Lung (tissue), 12 donors: Measurements from ENCODE around the gene RPL41. TPM values are rescaled to one million over a fixed set of nuclear protein-coding genes. Genes with fewer than 3 reads are reported as not detected.

Experiments used
- ATAC-seq: fragments of 200-7000 bp; cut with Tn5 transposase; one replicate; pipeline ENCODE4 v1.9.1; 2020; ENCODE audit warnings: moderate number of reproducible peaks; ENCODE audit not compliant: insufficient read depth, low FRiP score
- DNase-seq, 3 donors: peaks; one replicate each; pipeline ENCODE4 v3.0.0-alpha.2; 2013 to 2017
- H3K27ac ChIP-seq, 2 donors: one replicate each; pipeline ENCODE4 v1.5.1; 2013; ENCODE audit warnings: mild to moderate bottlenecking in 2 of 2, moderate library complexity in 2 of 2, control low read depth in 1 of 2, inconsistent platforms in 1 of 2, low read depth in 1 of 2, low read length in 1 of 2
- H3K27me3 ChIP-seq, 3 donors: one replicate each; pipeline ENCODE4 v1.5.1; 2013; ENCODE audit warnings: low read length in 2 of 3; ENCODE audit not compliant: control insufficient read depth in 3 of 3, insufficient read depth in 3 of 3
- H3K36me3 ChIP-seq, 4 donors: one replicate each; pipeline ENCODE4 v1.5.1; 2013; ENCODE audit warnings: low read length in 4 of 4, mild to moderate bottlenecking in 1 of 4, moderate library complexity in 1 of 4; ENCODE audit not compliant: control insufficient read depth in 4 of 4, insufficient read depth in 4 of 4
- H3K4me1 ChIP-seq, 5 donors: one replicate each; pipeline ENCODE4 v1.5.1; 2013; ENCODE audit warnings: low read length in 5 of 5, mild to moderate bottlenecking in 2 of 5, moderate library complexity in 1 of 5; ENCODE audit not compliant: control insufficient read depth in 5 of 5, insufficient read depth in 5 of 5
- H3K4me3 ChIP-seq: one replicate; pipeline ENCODE4 v1.5.1; 2013; ENCODE audit warnings: mild to moderate bottlenecking, control low read depth, moderate library complexity
- H3K9ac ChIP-seq, 2 donors: one replicate each; pipeline ENCODE4 v1.5.1; 2013; ENCODE audit warnings: low read length in 2 of 2, control low read depth in 1 of 2; ENCODE audit not compliant: insufficient read depth in 1 of 2
- H3K9me3 ChIP-seq, 4 donors: one replicate each; pipeline ENCODE4 v1.5.1; 2013; ENCODE audit warnings: low read length in 3 of 4, mild to moderate bottlenecking in 1 of 4, moderate library complexity in 1 of 4; ENCODE audit not compliant: control insufficient read depth in 4 of 4, insufficient read depth in 3 of 4
- WGBS, 2 donors: extraction: QIAGEN DNeasy Blood & Tissue Kit; methylation state at CpG; one replicate each; pipeline ENCODE4 v1.1.7; 2013; 5-methylcytosine and 5-hydroxymethylcytosine counted together
- polyA plus RNA-seq, 2 donors: library from polyadenylated mRNA; stranded (reverse); fragments of 200-250 nt; gene quantifications; one replicate each; pipeline ENCODE4 v1.2.1, GENCODE V29; 2013
- total RNA-seq, 2 donors: library from RNA; depleted of rRNA in 1 of 2; stranded (reverse); fragments of >200 nt in 1 of 2; gene quantifications; one replicate each; pipeline ENCODE4 v1.2.1, GENCODE V29; 2014 to 2021
- TF ChIP-seq, protein P1 (sequence below): IDR thresholded peaks from 2 replicates; pipeline ENCODE4 v1.5.1; 2012; ENCODE audit warnings: mild to moderate bottlenecking; ENCODE audit errors: control extremely low read depth, extremely low read depth
- donor health status: control.
- donor health status: control.
- donor health status: Bipolar disorder and iron deficiency.
- donor health status: healthy.
- donor health status: DM: yes; HTN: yes; CAD: no.

RPL41 gene
- total and polyA plus RNA-seq, 4 donors: 1,569 to 5,737 (median 3,911) TPM

- H3K36me3 ChIP-seq: peaks cover 17 to 68% (median 62%) of the 10 kb centered on the region in 4 donors
- no peak overlapping the region for H3K9ac ChIP-seq
- ATAC-seq (no peak), DNase-seq (no peak)
- 94 to 95% methylated on average over 17 of the region's 17 CpGs for WGBS, 2 donors
- no peaks in the 10 kb centered on the region for H3K9me3 ChIP-seq
- no peak overlapping the region for H3K27ac ChIP-seq
- H3K4me3 ChIP-seq: no peak overlapping the region
- H3K4me1 ChIP-seq: peaks cover 0 to 17% (median 13%) of the 10 kb centered on the region in 5 donors
- no peaks in the 10 kb centered on the region for H3K27me3 ChIP-seq
- TF ChIP-seq, protein P1, sequence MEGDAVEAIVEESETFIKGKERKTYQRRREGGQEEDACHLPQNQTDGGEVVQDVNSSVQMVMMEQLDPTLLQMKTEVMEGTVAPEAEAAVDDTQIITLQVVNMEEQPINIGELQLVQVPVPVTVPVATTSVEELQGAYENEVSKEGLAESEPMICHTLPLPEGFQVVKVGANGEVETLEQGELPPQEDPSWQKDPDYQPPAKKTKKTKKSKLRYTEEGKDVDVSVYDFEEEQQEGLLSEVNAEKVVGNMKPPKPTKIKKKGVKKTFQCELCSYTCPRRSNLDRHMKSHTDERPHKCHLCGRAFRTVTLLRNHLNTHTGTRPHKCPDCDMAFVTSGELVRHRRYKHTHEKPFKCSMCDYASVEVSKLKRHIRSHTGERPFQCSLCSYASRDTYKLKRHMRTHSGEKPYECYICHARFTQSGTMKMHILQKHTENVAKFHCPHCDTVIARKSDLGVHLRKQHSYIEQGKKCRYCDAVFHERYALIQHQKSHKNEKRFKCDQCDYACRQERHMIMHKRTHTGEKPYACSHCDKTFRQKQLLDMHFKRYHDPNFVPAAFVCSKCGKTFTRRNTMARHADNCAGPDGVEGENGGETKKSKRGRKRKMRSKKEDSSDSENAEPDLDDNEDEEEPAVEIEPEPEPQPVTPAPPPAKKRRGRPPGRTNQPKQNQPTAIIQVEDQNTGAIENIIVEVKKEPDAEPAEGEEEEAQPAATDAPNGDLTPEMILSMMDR: no peak
Measured at GRCh38 chr12:56164345-56164729, 47.9 kb downstream of the RPL41 start.

- peaks cover 16 to 69% (median 57%) of the 10 kb centered on the region in 4 donors for H3K36me3 ChIP-seq
- H3K9ac ChIP-seq: no peak overlapping the region
- no peaks in the 10 kb centered on the region for H3K9me3 ChIP-seq
- peaks cover 0 to 9% (median 5%) of the 10 kb centered on the region in 5 donors for H3K4me1 ChIP-seq
- H3K27me3 ChIP-seq: no peaks in the 10 kb centered on the region
- DNase-seq: no peak
- no peak overlapping the region for H3K4me3 ChIP-seq
- ATAC-seq: no peak
- no peak overlapping the region for H3K27ac ChIP-seq
- 77 to 82% methylated on average over 4 of the region's 4 CpGs for WGBS, 2 donors
- TF ChIP-seq, protein P1: no peak
Measured at GRCh38 chr12:56165369-56165768, 48.9 kb downstream of the RPL41 start.

Other genes starting within 250 kb of the RPL41 start
- gene PYM1, start 188.7 kb upstream of the RPL41 start, total RNA-seq: 10 to 100 TPM; 32.0 to 32.3 TPM
- gene PYM1, start 188.7 kb upstream of the RPL41 start, polyA plus RNA-seq: 10 to 100 TPM; 37.7 to 44.9 TPM
- 10 to 100 TPM; 33.7 to 41.1 TPM for gene DGKA, start 185.5 kb upstream of the RPL41 start, total RNA-seq
- gene DGKA, start 185.5 kb upstream of the RPL41 start, polyA plus RNA-seq: 10 to 100 TPM; 19.3 to 28.0 TPM
- gene PMEL, start 150.6 kb upstream of the RPL41 start, total RNA-seq: 1 to 10 TPM in 1 of 2 donors, under 1 TPM in 1; 0.43 to 1.7 TPM
- 1 to 10 TPM; 1.0 to 1.1 TPM for gene PMEL, start 150.6 kb upstream of the RPL41 start, polyA plus RNA-seq
- 10 to 100 TPM; 27.4 to 28.0 TPM for gene CDK2, start 149.8 kb upstream of the RPL41 start, total RNA-seq
- 10 to 100 TPM; 13.0 to 25.5 TPM for gene CDK2, start 149.8 kb upstream of the RPL41 start, polyA plus RNA-seq
- 100 to 1,000 TPM; 113 to 118 TPM for gene RAB5B, start 142.6 kb upstream of the RPL41 start, total RNA-seq
- 10 to 100 TPM; 64.5 to 70.0 TPM for gene RAB5B, start 142.6 kb upstream of the RPL41 start, polyA plus RNA-seq
- gene SUOX, start 119.4 kb upstream of the RPL41 start, total RNA-seq: 10 to 100 TPM; 17.7 to 26.2 TPM
- gene SUOX, start 119.4 kb upstream of the RPL41 start, polyA plus RNA-seq: 10 to 100 TPM; 15.1 to 17.1 TPM
- gene IKZF4, start 95.6 kb upstream of the RPL41 start, total RNA-seq: 10 to 100 TPM in 1 of 2 donors, 1 to 10 TPM in 1; 7.0 to 10.7 TPM
- gene IKZF4, start 95.6 kb upstream of the RPL41 start, polyA plus RNA-seq: 1 to 10 TPM; 3.3 to 3.5 TPM
- gene RPS26, start 74.7 kb upstream of the RPL41 start, total RNA-seq: 10 to 100 TPM; 53.1 to 94.2 TPM
- gene RPS26, start 74.7 kb upstream of the RPL41 start, polyA plus RNA-seq: 1,000 to 10,000 TPM; 1,088 to 1,477 TPM
- gene ERBB3, start 36.5 kb upstream of the RPL41 start, total RNA-seq: 100 to 1,000 TPM in 1 of 2 donors, 10 to 100 TPM in 1; 67.9 to 191 TPM
- gene ERBB3, start 36.5 kb upstream of the RPL41 start, polyA plus RNA-seq: 10 to 100 TPM; 31.4 to 52.3 TPM
- 10 to 100 TPM; 80.2 to 81.3 TPM for gene PA2G4, start 12.1 kb upstream of the RPL41 start, total RNA-seq
- 100 to 1,000 TPM in 1 of 2 donors, 10 to 100 TPM in 1; 97.6 to 137 TPM for gene PA2G4, start 12.1 kb upstream of the RPL41 start, polyA plus RNA-seq
- gene ZC3H10, start 1.6 kb downstream of the RPL41 start, total RNA-seq: 1 to 10 TPM; 2.5 to 7.9 TPM
- 1 to 10 TPM; 3.1 to 3.5 TPM for gene ZC3H10, start 1.6 kb downstream of the RPL41 start, polyA plus RNA-seq
- 100 to 1,000 TPM in 1 of 2 donors, 10 to 100 TPM in 1; 57.4 to 131 TPM for gene ESYT1, start 11.6 kb downstream of the RPL41 start, total RNA-seq
- 10 to 100 TPM; 23.5 to 71.0 TPM for gene ESYT1, start 11.6 kb downstream of the RPL41 start, polyA plus RNA-seq
- 10 to 100 TPM; 39.1 to 46.1 TPM for gene MYL6B, start 36.0 kb downstream of the RPL41 start, total RNA-seq
- gene MYL6B, start 36.0 kb downstream of the RPL41 start, polyA plus RNA-seq: 10 to 100 TPM; 20.7 to 40.3 TPM
- gene MYL6, start 41.7 kb downstream of the RPL41 start, total RNA-seq: 1,000 to 10,000 TPM; 1,471 to 1,783 TPM
- gene MYL6, start 41.7 kb downstream of the RPL41 start, polyA plus RNA-seq: 1,000 to 10,000 TPM; 2,612 to 3,593 TPM
- 10 to 100 TPM; 66.5 to 97.5 TPM for gene SMARCC2, start 72.8 kb downstream of the RPL41 start, total RNA-seq
- gene SMARCC2, start 72.8 kb downstream of the RPL41 start, polyA plus RNA-seq: 10 to 100 TPM; 23.9 to 29.0 TPM
- 10 to 100 TPM; 49.5 to 54.6 TPM for gene RNF41, start 105.3 kb downstream of the RPL41 start, total RNA-seq
- gene RNF41, start 105.3 kb downstream of the RPL41 start, polyA plus RNA-seq: 10 to 100 TPM; 18.1 to 40.6 TPM
- gene NABP2, start 107.7 kb downstream of the RPL41 start, total RNA-seq: 10 to 100 TPM; 11.3 to 31.4 TPM
- 10 to 100 TPM; 22.1 to 23.8 TPM for gene NABP2, start 107.7 kb downstream of the RPL41 start, polyA plus RNA-seq
- gene SLC39A5, start 113.4 kb downstream of the RPL41 start, total RNA-seq: 1 to 10 TPM in 1 of 2 donors, under 1 TPM in 1; 0.71 to 1.1 TPM
- gene SLC39A5, start 113.4 kb downstream of the RPL41 start, polyA plus RNA-seq: under 1 TPM; 0.13 to 0.20 TPM
- 10 to 100 TPM; 25.9 to 38.1 TPM for gene ANKRD52, start 141.8 kb downstream of the RPL41 start, total RNA-seq
- gene ANKRD52, start 141.8 kb downstream of the RPL41 start, polyA plus RNA-seq: 1 to 10 TPM; 9.2 to 9.9 TPM
- 10 to 100 TPM in 1 of 2 donors, 1 to 10 TPM in 1; 8.3 to 16.5 TPM for gene COQ10A, start 150.3 kb downstream of the RPL41 start, total RNA-seq
- gene COQ10A, start 150.3 kb downstream of the RPL41 start, polyA plus RNA-seq: 10 to 100 TPM in 1 of 2 donors, 1 to 10 TPM in 1; 5.8 to 18.1 TPM
- gene CS, start 183.7 kb downstream of the RPL41 start, total RNA-seq: 100 to 1,000 TPM; 101 to 204 TPM
- gene CS, start 183.7 kb downstream of the RPL41 start, polyA plus RNA-seq: 10 to 100 TPM; 43.1 to 87.9 TPM
- 100 to 1,000 TPM in 1 of 2 donors, 10 to 100 TPM in 1; 38.8 to 125 TPM for gene CNPY2, start 199.4 kb downstream of the RPL41 start, total RNA-seq
- gene CNPY2, start 199.4 kb downstream of the RPL41 start, polyA plus RNA-seq: 100 to 1,000 TPM; 128 to 153 TPM
- 10 to 100 TPM; 61.4 to 68.2 TPM for gene PAN2, start 217.4 kb downstream of the RPL41 start, total RNA-seq
- gene PAN2, start 217.4 kb downstream of the RPL41 start, polyA plus RNA-seq: 10 to 100 TPM; 22.4 to 43.0 TPM
- under 1 TPM; 0.34 to 0.77 TPM for gene IL23A, start 222.3 kb downstream of the RPL41 start, total RNA-seq
- gene IL23A, start 222.3 kb downstream of the RPL41 start, polyA plus RNA-seq: 1 to 10 TPM in 1 of 2 donors, under 1 TPM in 1; 0.43 to 4.0 TPM
- gene STAT2, start 243.5 kb downstream of the RPL41 start, total RNA-seq: 100 to 1,000 TPM; 139 to 218 TPM
- 10 to 100 TPM; 64.8 to 67.2 TPM for gene STAT2, start 243.5 kb downstream of the RPL41 start, polyA plus RNA-seq
- gene APOF, start 246.2 kb downstream of the RPL41 start, total RNA-seq: under 1 TPM in 1 of 2 donors, not detected in 1; 0.12 TPM
- not detected for gene APOF, start 246.2 kb downstream of the RPL41 start, polyA plus RNA-seq